ENCODE results near the gene BCR. TPM values are rescaled to one million over a fixed set of nuclear protein-coding genes. Genes with fewer than 3 reads are reported as not detected.

BCR gene
- total RNA-seq, 1 experiment from 2014 or later, result 77.0 TPM

DNA sequence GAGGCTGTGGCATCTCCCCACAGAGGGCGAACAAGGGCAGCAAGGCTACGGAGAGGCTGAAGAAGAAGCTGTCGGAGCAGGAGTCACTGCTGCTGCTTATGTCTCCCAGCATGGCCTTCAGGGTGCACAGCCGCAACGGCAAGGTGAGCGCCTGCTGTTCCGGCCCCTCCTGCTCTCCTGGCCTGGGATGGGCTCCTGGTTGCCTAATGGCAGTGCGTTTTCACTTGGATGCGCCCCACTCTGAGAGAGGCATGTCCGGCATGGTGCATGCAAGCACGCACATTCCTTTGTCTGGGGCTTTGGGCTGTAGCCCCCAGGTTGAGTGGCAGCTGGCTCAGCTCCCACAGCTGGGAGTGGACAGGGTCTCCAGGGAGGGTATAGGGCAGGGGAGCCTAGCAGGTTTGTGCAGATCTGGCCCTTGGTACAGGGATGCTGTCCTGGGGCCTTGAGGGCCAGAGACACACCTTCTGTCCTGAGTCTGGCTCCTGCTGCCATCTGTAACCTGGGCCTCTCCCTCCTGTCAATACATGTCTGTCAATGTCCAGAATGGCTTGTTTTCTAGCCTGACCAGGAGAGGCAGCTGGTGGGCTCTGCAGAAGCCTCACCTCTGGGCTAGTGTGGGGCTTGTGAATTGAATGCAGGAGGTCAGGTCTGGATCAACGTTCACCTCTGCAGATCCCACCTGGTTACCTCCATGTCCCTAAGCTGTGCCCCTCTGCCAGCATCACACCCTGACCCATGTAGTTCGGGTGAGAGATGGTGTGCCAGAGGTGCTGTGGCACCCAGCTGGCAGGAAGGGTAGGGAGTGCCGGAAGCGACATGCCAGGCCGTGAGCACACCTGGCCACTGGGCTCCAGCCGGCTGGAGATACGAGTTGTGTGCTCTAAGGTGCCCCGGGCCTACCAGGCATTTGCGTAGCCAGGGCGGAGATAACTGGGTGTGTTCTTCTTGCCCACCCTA, 107.1 kb downstream of the BCR start:
- Histone ChIP-seq H3K14ac (ENCODE audit: insufficient read depth, low read length) (no peak overlapping the region; the same call in 1 of the 2 replicates), H3K23me2 (ENCODE audit: insufficient read length, low read depth, low read length, poor library complexity, severe bottlenecking) (no peaks in the 10 kb centered on the region), H3K18ac (ENCODE audit: insufficient read length, low read depth, low read length) (no peak overlapping the region), H2BK20ac (ENCODE audit: low read depth, low read length, poor library complexity, severe bottlenecking) (no peak overlapping the region), H4K8ac (replicated peaks; ENCODE audit: insufficient read length, low read depth, low read length) (no peak overlapping the region), H3K9ac (ENCODE audit: extremely low read depth, insufficient read length, low read length) (no peak overlapping the region), H4K91ac (ENCODE audit: insufficient read length, low read depth, low read length) (no peak overlapping the region), H2BK5ac (ENCODE audit: insufficient read length, low read length) (no peak overlapping the region), H2BK12ac (ENCODE audit: insufficient read length, low read depth, low read length) (no peak overlapping the region), H3K79me1 (ENCODE audit: insufficient read depth, low read depth, low read length, poor library complexity, severe bottlenecking) (no peaks in the 10 kb centered on the region), H3K4me1 (ENCODE audit: insufficient read depth, low read length) (no peaks in the 10 kb centered on the region), H4K20me1 (ENCODE audit: control insufficient read depth, insufficient read depth, insufficient read length) (no peaks in the 10 kb centered on the region), H3K9me3 (ENCODE audit: control insufficient read depth, low read depth, low read length) (no peaks in the 10 kb centered on the region), H3K4ac (ENCODE audit: low read depth, low read length) (no peak overlapping the region), H3K56ac (ENCODE audit: insufficient read length, low read depth, low read length) (no peak overlapping the region), H2AFZ (ENCODE audit: low read length) (no peak overlapping the region), H2BK120ac (ENCODE audit: low read depth, low read length, poor library complexity, severe bottlenecking) (no peak overlapping the region), H4K5ac (ENCODE audit: insufficient read length, low read depth, low read length) (no peak overlapping the region), H2AK5ac (ENCODE audit: insufficient read length, low read length) (no peak overlapping the region), H3T11ph (ENCODE audit: low read length) (no peak overlapping the region), H3K4me2 (ENCODE audit: insufficient read depth, insufficient read length, low read length) (no peak overlapping the region), H3K23ac (ENCODE audit: insufficient read length, low read depth, low read length) (no peak overlapping the region), H3K27ac (ENCODE audit: insufficient read length, low read depth, low read length) (no peak overlapping the region), H3K27me3 (ENCODE audit: insufficient read depth, low read length) (no peaks in the 10 kb centered on the region), H2BK15ac (ENCODE audit: low read depth, low read length) (no peak overlapping the region), H3K79me2 (ENCODE audit: insufficient read depth, low read length) (no peaks in the 10 kb centered on the region)
- H3K4me1 Mint-ChIP-seq, result no peaks in the 10 kb centered on the region
- H3K27ac Mint-ChIP-seq, result no peak overlapping the region
- TF ChIP-seq, protein P1, sequence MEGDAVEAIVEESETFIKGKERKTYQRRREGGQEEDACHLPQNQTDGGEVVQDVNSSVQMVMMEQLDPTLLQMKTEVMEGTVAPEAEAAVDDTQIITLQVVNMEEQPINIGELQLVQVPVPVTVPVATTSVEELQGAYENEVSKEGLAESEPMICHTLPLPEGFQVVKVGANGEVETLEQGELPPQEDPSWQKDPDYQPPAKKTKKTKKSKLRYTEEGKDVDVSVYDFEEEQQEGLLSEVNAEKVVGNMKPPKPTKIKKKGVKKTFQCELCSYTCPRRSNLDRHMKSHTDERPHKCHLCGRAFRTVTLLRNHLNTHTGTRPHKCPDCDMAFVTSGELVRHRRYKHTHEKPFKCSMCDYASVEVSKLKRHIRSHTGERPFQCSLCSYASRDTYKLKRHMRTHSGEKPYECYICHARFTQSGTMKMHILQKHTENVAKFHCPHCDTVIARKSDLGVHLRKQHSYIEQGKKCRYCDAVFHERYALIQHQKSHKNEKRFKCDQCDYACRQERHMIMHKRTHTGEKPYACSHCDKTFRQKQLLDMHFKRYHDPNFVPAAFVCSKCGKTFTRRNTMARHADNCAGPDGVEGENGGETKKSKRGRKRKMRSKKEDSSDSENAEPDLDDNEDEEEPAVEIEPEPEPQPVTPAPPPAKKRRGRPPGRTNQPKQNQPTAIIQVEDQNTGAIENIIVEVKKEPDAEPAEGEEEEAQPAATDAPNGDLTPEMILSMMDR (conservative IDR thresholded peaks at IDR 0.05), result no peak
- DNase-seq, result no peak
- H3K27me3 Mint-ChIP-seq (ENCODE audit: low read depth), result no peaks in the 10 kb centered on the region
- peaks cover 28 to 80% (median 69%) of the 10 kb centered on the region in 3 experiments for H3K36me3 Mint-ChIP-seq (ENCODE audit: insufficient read depth in 1 of 3, low read depth in 3 of 3)
- no peak overlapping the region for H3K4me3 Mint-ChIP-seq
- WGBS (ENCODE audit: extremely low coverage, insufficient read length, low lambda C conversion rate), result no CpG with 5 or more reads among the region's 21 CpGs
- no peaks in the 10 kb centered on the region; a peak in 1 of 5 replicates for H3K9me3 Mint-ChIP-seq
